GM23338 (cell line): Measurements from ENCODE around the gene C3orf22. TPM values are rescaled to one million over a fixed set of nuclear protein-coding genes. Genes with fewer than 3 reads are reported as not detected.

Experiments used
- ATAC-seq: fragments of 200-7000 bp; cut with Tn5 transposase; 3 replicates; pipeline ENCODE4 v1.9.1; 2020
- DNase-seq: peaks from one replicate; pipeline ENCODE4 v3.0.0-alpha.2; 2015; ENCODE audit warnings: low spot score
- H2AFZ ChIP-seq: fragments of 200-600 bp; sonication (generic); 2 replicates; pipeline ENCODE4 v1.8.0; 2016; ENCODE audit warnings: antibody characterized with exemption, mild to moderate bottlenecking, moderate library complexity
- H3F3A ChIP-seq: fragments of 200-600 bp; sonication (generic); replicated peaks from 2 replicates; pipeline ENCODE4 v1.8.0; 2017; ENCODE audit warnings: antibody characterized with exemption, mixed run types, low read depth
- H3K27ac ChIP-seq: fragments of 200-600 bp; sonication (generic); 2 replicates; pipeline ENCODE4 v1.6.1; 2016; ENCODE audit warnings: low read depth
- H3K27me3 ChIP-seq: fragments of 200-600 bp; sonication (generic); 2 replicates; pipeline ENCODE4 v1.8.0; 2016; ENCODE audit warnings: mild to moderate bottlenecking, mixed run types, moderate library complexity; ENCODE audit not compliant: insufficient read depth
- H3K36me3 ChIP-seq: fragments of 200-600 bp; sonication (generic); 2 replicates; pipeline ENCODE4 v1.8.0; 2016; ENCODE audit warnings: mild to moderate bottlenecking; ENCODE audit not compliant: insufficient read depth
- H3K4me1 ChIP-seq: fragments of 200-600 bp; sonication (generic); 2 replicates; pipeline ENCODE4 v1.8.0; 2016; ENCODE audit warnings: mild to moderate bottlenecking, moderate library complexity; ENCODE audit not compliant: insufficient read depth
- H3K4me2 ChIP-seq: fragments of 200-600 bp; sonication (generic); 2 replicates; pipeline ENCODE4 v1.7.1; 2017; ENCODE audit warnings: mixed run types
- H3K4me3 ChIP-seq: fragments of 200-600 bp; sonication (generic); 2 replicates; pipeline ENCODE4 v1.6.1; 2016; ENCODE audit warnings: mixed run types
- H3K79me2 ChIP-seq: fragments of 200-600 bp; sonication (generic); replicated peaks from 2 replicates; pipeline ENCODE4 v1.8.0; 2017; ENCODE audit warnings: mild to moderate bottlenecking; ENCODE audit not compliant: insufficient read depth
- H3K9me2 ChIP-seq: fragments of 200-600 bp; sonication (generic); 2 replicates; pipeline ENCODE4 v1.8.0; 2017; ENCODE audit not compliant: insufficient read depth
- H4K20me1 ChIP-seq: fragments of 200-600 bp; sonication (generic); replicated peaks from 2 replicates; pipeline ENCODE4 v1.8.0; 2017; ENCODE audit warnings: mild to moderate bottlenecking; ENCODE audit not compliant: insufficient read depth
- H3K27ac Mint-ChIP-seq: 2 replicates; pipeline ENCODE4 v1.8.0; 2020; ENCODE audit warnings: inconsistent platforms, mild to moderate bottlenecking, moderate library complexity, mixed read lengths
- H3K27me3 Mint-ChIP-seq: 3 replicates; pipeline ENCODE4 v1.8.0; 2022; ENCODE audit warnings: low read depth, mild to moderate bottlenecking, moderate library complexity, mixed read lengths, inconsistent platforms; ENCODE audit not compliant: insufficient read depth, poor library complexity
- H3K36me3 Mint-ChIP-seq: 3 replicates; pipeline ENCODE4 v1.8.0; 2021; ENCODE audit warnings: low read depth, mild to moderate bottlenecking, inconsistent platforms, moderate library complexity, mixed read lengths
- H3K4me1 Mint-ChIP-seq: 3 replicates; pipeline ENCODE4 v1.8.0; 2020; ENCODE audit warnings: mild to moderate bottlenecking, inconsistent platforms, mixed read lengths
- H3K4me3 Mint-ChIP-seq: 3 replicates; pipeline ENCODE4 v1.8.0; 2021; ENCODE audit warnings: moderate library complexity, mild to moderate bottlenecking, inconsistent platforms, mixed read lengths
- H3K9me3 Mint-ChIP-seq: 3 replicates; pipeline ENCODE4 v1.8.0; 2020; ENCODE audit warnings: moderate library complexity, mild to moderate bottlenecking, inconsistent platforms, mixed read lengths
- EZH2 ChIP-seq: fragments of 200-600 bp; sonication (generic); IDR thresholded peaks from one replicate; pipeline ENCODE4 v1.8.0; 2017; ENCODE audit warnings: antibody characterized with exemption, mild to moderate bottlenecking, low read depth; ENCODE audit not compliant: unreplicated experiment
- EZH2phosphoT487 ChIP-seq: fragments of 200-600 bp; sonication (generic); IDR thresholded peaks from one replicate; pipeline ENCODE4 v1.8.1; 2018; ENCODE audit warnings: antibody characterized with exemption; ENCODE audit not compliant: unreplicated experiment
- JUNB ChIP-seq: IDR thresholded peaks from one replicate; pipeline ENCODE4 v1.6.1; 2016; ENCODE audit warnings: antibody characterized with exemption; ENCODE audit not compliant: unreplicated experiment
- NANOG ChIP-seq: IDR thresholded peaks from 2 replicates; pipeline ENCODE4 v1.6.1; 2016; ENCODE audit warnings: antibody characterized with exemption, borderline replicate concordance
- POLR2AphosphoS5 ChIP-seq: IDR thresholded peaks from 2 replicates; pipeline ENCODE4 v1.6.1; 2016; ENCODE audit warnings: antibody characterized with exemption, low read depth
- polyA plus RNA-seq: library from polyadenylated mRNA; unstranded; fragments of >200 nt; fragmentation: Nextera tagmentation; extraction: Ambion mirVana; gene quantifications from 2 replicates; pipeline ENCODE4 v1.2.1, GENCODE V29; 2016
- total RNA-seq: library from RNA; depleted of rRNA; stranded (reverse); fragments of >200 nt; shearing (Covaris generic); gene quantifications from 2 replicates; pipeline ENCODE4 v1.2.3, GENCODE V29; 2014
- TF ChIP-seq, protein P1 (sequence below), 2 experiments: fragments of 200-600 bp in 1 of 2; sonication (generic) in 1 of 2; conservative IDR thresholded peaks; 2 replicates each; pipeline versions ENCODE4 v1.5.1 to v1.6.1; 2016 to 2017; ENCODE audit warnings: antibody characterized with exemption in 2 of 2, low read depth in 2 of 2, mild to moderate bottlenecking in 2 of 2, moderate library complexity in 1 of 2
- TF ChIP-seq, protein P2 (sequence below): IDR thresholded peaks from one replicate; pipeline ENCODE4 v1.6.1; 2018; ENCODE audit warnings: antibody characterized with exemption; ENCODE audit not compliant: unreplicated experiment

Gene C3orf22
- total and polyA plus RNA-seq, 2 experiments from 2014 or later: not detected

DNA sequence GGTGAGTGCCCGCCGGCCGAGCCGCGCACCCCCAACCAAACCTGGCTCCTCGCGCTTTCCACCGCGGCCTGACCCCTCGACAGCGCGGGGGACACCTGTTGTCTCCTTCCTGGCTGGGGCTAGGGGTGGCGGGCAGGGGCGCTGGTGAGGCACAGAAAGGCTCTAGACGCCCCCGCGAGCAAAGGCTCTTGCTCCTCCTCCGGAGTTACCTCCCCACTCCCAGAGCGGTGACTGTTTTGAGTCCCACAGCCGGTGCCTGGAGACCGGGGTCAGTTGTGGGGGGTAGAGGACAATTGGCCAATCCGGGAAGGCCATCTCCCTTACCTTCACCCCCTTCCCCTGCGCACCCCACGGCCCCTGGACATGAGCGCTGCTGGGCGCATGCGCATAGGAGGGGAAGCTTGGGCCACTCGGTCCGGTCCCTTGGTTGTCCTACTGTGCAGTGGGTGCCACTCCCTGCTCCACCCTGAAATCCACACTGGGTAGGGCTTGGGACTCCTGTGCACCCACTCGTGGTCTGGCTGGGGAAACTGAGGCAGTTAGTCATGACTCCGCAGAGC lies 34.2 kb downstream of the C3orf22 start:
- DNase-seq: no peak
- Mint-ChIP-seq H3K9me3 (no peaks in the 10 kb centered on the region), H3K4me1 (peaks cover 9% of the 10 kb centered on the region), H3K4me3 (peak overlapping the region; percentile 76), H3K36me3 (no peaks in the 10 kb centered on the region), H3K27ac (no peak overlapping the region), H3K27me3 (peaks cover 11% of the 10 kb centered on the region)
- Histone ChIP-seq H3K9me2 (no peaks in the 10 kb centered on the region), H3K27ac (no peak overlapping the region), H3K36me3 (no peaks in the 10 kb centered on the region), H3K27me3 (peaks cover 16% of the 10 kb centered on the region), H3K79me2 (no peaks in the 10 kb centered on the region), H3K4me3 (peak overlapping the region; percentile 73), H4K20me1 (no peaks in the 10 kb centered on the region), H3F3A (no peaks in the 10 kb centered on the region), H3K4me2 (peak overlapping the region; percentile 91), H3K4me1 (0 out of 2 replicates have a peak, but pooled peaks cover 4% of the 10 kb centered on the region), H2AFZ (peak overlapping the region; percentile 99)
- peak; percentile 11 for ATAC-seq
- TF ChIP-seq JUNB: no peak
- TF ChIP-seq, protein P1, sequence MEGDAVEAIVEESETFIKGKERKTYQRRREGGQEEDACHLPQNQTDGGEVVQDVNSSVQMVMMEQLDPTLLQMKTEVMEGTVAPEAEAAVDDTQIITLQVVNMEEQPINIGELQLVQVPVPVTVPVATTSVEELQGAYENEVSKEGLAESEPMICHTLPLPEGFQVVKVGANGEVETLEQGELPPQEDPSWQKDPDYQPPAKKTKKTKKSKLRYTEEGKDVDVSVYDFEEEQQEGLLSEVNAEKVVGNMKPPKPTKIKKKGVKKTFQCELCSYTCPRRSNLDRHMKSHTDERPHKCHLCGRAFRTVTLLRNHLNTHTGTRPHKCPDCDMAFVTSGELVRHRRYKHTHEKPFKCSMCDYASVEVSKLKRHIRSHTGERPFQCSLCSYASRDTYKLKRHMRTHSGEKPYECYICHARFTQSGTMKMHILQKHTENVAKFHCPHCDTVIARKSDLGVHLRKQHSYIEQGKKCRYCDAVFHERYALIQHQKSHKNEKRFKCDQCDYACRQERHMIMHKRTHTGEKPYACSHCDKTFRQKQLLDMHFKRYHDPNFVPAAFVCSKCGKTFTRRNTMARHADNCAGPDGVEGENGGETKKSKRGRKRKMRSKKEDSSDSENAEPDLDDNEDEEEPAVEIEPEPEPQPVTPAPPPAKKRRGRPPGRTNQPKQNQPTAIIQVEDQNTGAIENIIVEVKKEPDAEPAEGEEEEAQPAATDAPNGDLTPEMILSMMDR (conservative IDR thresholded peaks at IDR 0.05; ENCODE audit: low read depth in 2 of 2): 0 out of 4 replicates have a peak, but pooled peaks have one; percentile 11 to 12

DNA sequence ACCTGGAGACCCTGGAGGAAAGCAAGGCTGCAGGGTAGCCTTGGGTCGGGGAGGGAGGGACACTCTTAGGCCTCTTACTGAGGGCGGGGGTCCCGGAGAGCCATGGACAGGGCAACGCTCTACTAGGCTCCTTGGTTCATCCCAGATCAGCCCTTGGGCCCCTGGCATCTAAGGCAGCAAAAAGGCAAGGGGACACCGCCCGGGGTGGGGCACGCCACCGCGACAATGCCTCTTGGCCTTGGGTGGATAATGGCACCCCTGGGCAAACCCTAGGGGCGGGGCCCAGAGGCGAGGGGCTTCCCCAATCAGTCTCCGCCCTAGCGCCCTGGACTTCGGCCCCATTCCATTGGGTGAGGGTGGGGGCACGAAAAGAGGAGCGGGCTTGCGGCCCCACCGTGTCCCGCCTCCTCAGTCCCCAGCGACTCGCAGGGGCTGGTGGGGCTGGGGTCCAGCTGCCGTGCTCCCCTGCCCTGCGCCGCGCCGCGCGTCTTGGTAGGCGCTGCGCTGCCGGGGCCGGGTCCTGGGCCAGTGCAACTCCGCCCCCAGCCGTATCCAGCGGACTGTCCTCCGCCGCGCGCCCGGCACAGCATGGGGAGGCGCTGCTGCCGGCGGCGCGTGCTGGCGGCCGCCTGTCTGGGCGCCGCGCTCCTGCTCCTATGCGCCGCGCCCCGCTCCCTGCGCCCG lies 34.8 kb downstream of the C3orf22 start, which contains the start of gene CHST13:
Gene CHST13 (plus strand): TSS at position 411 of the 684 bp plus-strand sequence. CDS start 178 bp downstream, at position 589.
- Histone ChIP-seq H2AFZ (peak within 1 kb of the TSS; percentile 99), H3K9me2 (no peaks in the 10 kb centered on the region), H3K4me2 (peak within 1 kb of the TSS; percentile 91), H3F3A (no peaks in the 10 kb centered on the region), H3K27me3 (peaks cover 16% of the 10 kb centered on the region), H3K4me1 (0 out of 2 replicates have a peak, but pooled peaks cover 4% of the 10 kb centered on the region), H3K27ac (no peak within 1 kb of the TSS), H3K79me2 (no peaks in the 10 kb centered on the region), H3K36me3 (no peaks in the 10 kb centered on the region), H4K20me1 (no peaks in the 10 kb centered on the region), H3K4me3 (peak within 1 kb of the TSS; percentile 73)
- H3K36me3 Mint-ChIP-seq: no peaks in the 10 kb centered on the region
- H3K9me3 Mint-ChIP-seq: no peaks in the 10 kb centered on the region
- H3K27ac Mint-ChIP-seq: no peak within 1 kb of the TSS
- peaks cover 11% of the 10 kb centered on the region for H3K27me3 Mint-ChIP-seq
- TF ChIP-seq JUNB: no peak
- no peak for TF ChIP-seq EZH2phosphoT487
- TF ChIP-seq NANOG: no peak
- TF ChIP-seq, protein P2, sequence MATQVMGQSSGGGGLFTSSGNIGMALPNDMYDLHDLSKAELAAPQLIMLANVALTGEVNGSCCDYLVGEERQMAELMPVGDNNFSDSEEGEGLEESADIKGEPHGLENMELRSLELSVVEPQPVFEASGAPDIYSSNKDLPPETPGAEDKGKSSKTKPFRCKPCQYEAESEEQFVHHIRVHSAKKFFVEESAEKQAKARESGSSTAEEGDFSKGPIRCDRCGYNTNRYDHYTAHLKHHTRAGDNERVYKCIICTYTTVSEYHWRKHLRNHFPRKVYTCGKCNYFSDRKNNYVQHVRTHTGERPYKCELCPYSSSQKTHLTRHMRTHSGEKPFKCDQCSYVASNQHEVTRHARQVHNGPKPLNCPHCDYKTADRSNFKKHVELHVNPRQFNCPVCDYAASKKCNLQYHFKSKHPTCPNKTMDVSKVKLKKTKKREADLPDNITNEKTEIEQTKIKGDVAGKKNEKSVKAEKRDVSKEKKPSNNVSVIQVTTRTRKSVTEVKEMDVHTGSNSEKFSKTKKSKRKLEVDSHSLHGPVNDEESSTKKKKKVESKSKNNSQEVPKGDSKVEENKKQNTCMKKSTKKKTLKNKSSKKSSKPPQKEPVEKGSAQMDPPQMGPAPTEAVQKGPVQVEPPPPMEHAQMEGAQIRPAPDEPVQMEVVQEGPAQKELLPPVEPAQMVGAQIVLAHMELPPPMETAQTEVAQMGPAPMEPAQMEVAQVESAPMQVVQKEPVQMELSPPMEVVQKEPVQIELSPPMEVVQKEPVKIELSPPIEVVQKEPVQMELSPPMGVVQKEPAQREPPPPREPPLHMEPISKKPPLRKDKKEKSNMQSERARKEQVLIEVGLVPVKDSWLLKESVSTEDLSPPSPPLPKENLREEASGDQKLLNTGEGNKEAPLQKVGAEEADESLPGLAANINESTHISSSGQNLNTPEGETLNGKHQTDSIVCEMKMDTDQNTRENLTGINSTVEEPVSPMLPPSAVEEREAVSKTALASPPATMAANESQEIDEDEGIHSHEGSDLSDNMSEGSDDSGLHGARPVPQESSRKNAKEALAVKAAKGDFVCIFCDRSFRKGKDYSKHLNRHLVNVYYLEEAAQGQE: no peak
- no peak for TF ChIP-seq EZH2
- TF ChIP-seq POLR2AphosphoS5: peak; percentile 56; the same call in 1 of the 2 replicates
- ATAC-seq: peak; percentile 84
- H3K4me1 Mint-ChIP-seq: peaks cover 9% of the 10 kb centered on the region
- DNase-seq: peak; percentile 86
- H3K4me3 Mint-ChIP-seq: peak within 1 kb of the TSS; percentile 76
